ENCODE results near the gene PCBP3. TPM values are rescaled to one million over a fixed set of nuclear protein-coding genes. Genes with fewer than 3 reads are reported as not detected.
"Not testable (repeated sequence)": the region's sequence is repeated elsewhere in the genome, so short reads cannot be mapped to it uniquely, and the experiment has no call there.

Gene PCBP3
- 1 to 10 TPM; 2.6 to 7.4 TPM for total RNA-seq
- long read RNA-seq, donor 1, partial matches to known transcripts, result 0 of 5 reads
- long read RNA-seq, donor 1, other reads (novel, unspliced or antisense), result 4 of 5 reads
- long read RNA-seq, donor 2, partial matches to known transcripts, result 0 of 1 reads
- long read RNA-seq, donor 2, other reads (novel, unspliced or antisense), result 1 of 1 reads

- peak; percentile 98 for DNase-seq (ENCODE audit: low spot score)
- intact Hi-C loops (cut with DNase I), result no loop called here
Measured at GRCh38 chr21:45643021-45643980, at the start of gene PCBP3. PCBP3 (plus strand) TSS chr21:45643725; CDS start chr21:45850086, 206,361 bp downstream.

GRCh38 chr21:45594721-45595489, 48.6 kb upstream of the PCBP3 start:
- peak; percentile 47 for DNase-seq (ENCODE audit: low spot score)
- intact Hi-C loops (cut with DNase I), result no loop called here

GRCh38 chr21:45595574-45596295, 47.8 kb upstream of the PCBP3 start:
- intact Hi-C loops (cut with DNase I), result no loop called here
- peak; percentile 61 for DNase-seq (ENCODE audit: low spot score)

- intact Hi-C loops (cut with DNase I), result no loop called here
- DNase-seq (ENCODE audit: low spot score), result peak; percentile 83
Measured at GRCh38 chr21:45596704-45597318, 46.7 kb upstream of the PCBP3 start.

- intact Hi-C loops (cut with DNase I), result no loop called here
- DNase-seq (ENCODE audit: low spot score), result peak; percentile 59
Measured at GRCh38 chr21:45598109-45598508, 45.4 kb upstream of the PCBP3 start.

- DNase-seq (ENCODE audit: low spot score), result peak; percentile 50
- intact Hi-C loops (cut with DNase I), result no loop called here
Measured at GRCh38 chr21:45598666-45599065, 44.9 kb upstream of the PCBP3 start.

GRCh38 chr21:45599146-45599581, 44.4 kb upstream of the PCBP3 start:
- intact Hi-C loops (cut with DNase I), result no loop called here
- DNase-seq (ENCODE audit: low spot score), result peak; percentile 68

- peak; percentile 44 for DNase-seq (ENCODE audit: low spot score)
- intact Hi-C loops (cut with DNase I), result no loop called here
Measured at GRCh38 chr21:45600248-45600647, 43.3 kb upstream of the PCBP3 start.

- peak; percentile 16 for DNase-seq (ENCODE audit: low spot score)
- intact Hi-C loops (cut with DNase I), result no loop called here
Measured at GRCh38 chr21:45601551-45601950, 42.0 kb upstream of the PCBP3 start.

GRCh38 chr21:45602106-45602505, 41.4 kb upstream of the PCBP3 start:
- DNase-seq (ENCODE audit: low spot score), result peak; percentile 12
- intact Hi-C loops (cut with DNase I), result no loop called here

GRCh38 chr21:45603481-45603880, 40.0 kb upstream of the PCBP3 start:
- DNase-seq (ENCODE audit: low spot score), result no peak
- intact Hi-C loops (cut with DNase I), result no loop called here

GRCh38 chr21:45604681-45605080, 38.8 kb upstream of the PCBP3 start:
- intact Hi-C loops (cut with DNase I), result not testable (repeated sequence)
- peak; percentile 71 for DNase-seq (ENCODE audit: low spot score)

GRCh38 chr21:45607021-45607908, 36.3 kb upstream of the PCBP3 start:
- intact Hi-C loops (cut with DNase I), result no loop called here
- no peak for DNase-seq (ENCODE audit: low spot score)

- DNase-seq (ENCODE audit: low spot score), result peak; percentile 38
- intact Hi-C loops (cut with DNase I), result no loop called here
Measured at GRCh38 chr21:45607909-45608295, 35.6 kb upstream of the PCBP3 start.

GRCh38 chr21:45608747-45609470, 34.6 kb upstream of the PCBP3 start:
- DNase-seq (ENCODE audit: low spot score), result peak; percentile 8
- intact Hi-C loops (cut with DNase I), result not testable (repeated sequence)

- intact Hi-C loops (cut with DNase I), result not testable (repeated sequence)
- DNase-seq (ENCODE audit: low spot score), result peak; percentile 31
Measured at GRCh38 chr21:45609616-45610015, 33.9 kb upstream of the PCBP3 start.

GRCh38 chr21:45611296-45611695, 32.2 kb upstream of the PCBP3 start:
- peak; percentile 56 for DNase-seq (ENCODE audit: low spot score)
- intact Hi-C loops (cut with DNase I), result no loop called here

Measured in posterior vena cava (tissue), 2 donors.